Fibroblast of lung (primary cell): Measurements from ENCODE around the gene GPC6. TPM values are rescaled to one million over a fixed set of nuclear protein-coding genes. Genes with fewer than 3 reads are reported as not detected.
A peak's percentile ranks its signal among the peaks of the same experiment; 100 is the strongest.

Experiments used
- DNase-seq, 2 donors: peaks; one replicate each; pipeline versions ENCODE4 v3.0.0 to v3.0.0-alpha.2; 2010; ENCODE audit warnings: low read depth in 2 of 2
- H2AFZ ChIP-seq: 2 replicates; pipeline ENCODE4 v1.5.1; 2012; ENCODE audit warnings: low read length, control low read depth, inconsistent platforms
- H3K27ac ChIP-seq: 2 replicates; pipeline ENCODE4 v1.5.1; 2011; ENCODE audit warnings: low read length, control low read depth; ENCODE audit not compliant: insufficient read depth
- H3K27me3 ChIP-seq: 2 replicates; pipeline ENCODE4 v1.5.1; 2011; ENCODE audit warnings: mild to moderate bottlenecking, low read length; ENCODE audit not compliant: control insufficient read depth, insufficient read depth
- H3K36me3 ChIP-seq: 2 replicates; pipeline ENCODE4 v1.5.1; 2011; ENCODE audit warnings: low read length; ENCODE audit not compliant: control insufficient read depth, insufficient read depth
- H3K4me1 ChIP-seq: 2 replicates; pipeline ENCODE4 v1.5.1; 2011; ENCODE audit warnings: low read length; ENCODE audit not compliant: control insufficient read depth, insufficient read depth; ENCODE audit errors: extremely low read depth
- H3K4me2 ChIP-seq: 2 replicates; pipeline ENCODE4 v1.5.1; 2011; ENCODE audit warnings: low read length, control low read depth; ENCODE audit not compliant: insufficient read depth; ENCODE audit errors: extremely low read depth
- H3K4me3 ChIP-seq, 4 experiments: fragments of 200-600 bp in 1 of 4; sonication (generic) in 1 of 4; replicated peaks in 1 of 4; 2 replicates each; pipeline ENCODE4 v1.5.1; 2011 to 2016; ENCODE audit warnings: low read length in 4 of 4, low read depth in 3 of 4, mild to moderate bottlenecking in 3 of 4, control low read depth in 2 of 4, inconsistent platforms in 1 of 4, mixed read lengths in 1 of 4; ENCODE audit not compliant: insufficient read depth in 1 of 4; ENCODE audit errors: control extremely low read depth in 1 of 4
- H3K79me2 ChIP-seq: 2 replicates; pipeline ENCODE4 v1.5.1; 2012; ENCODE audit warnings: mild to moderate bottlenecking, low read length, inconsistent platforms; ENCODE audit not compliant: control insufficient read depth, insufficient read depth
- H3K9ac ChIP-seq: 2 replicates; pipeline ENCODE4 v1.5.1; 2011; ENCODE audit warnings: mild to moderate bottlenecking, low read length, control low read depth; ENCODE audit not compliant: insufficient read depth
- H3K9me3 ChIP-seq: 2 replicates; pipeline ENCODE4 v1.5.1; 2012; ENCODE audit warnings: low read depth, low read length; ENCODE audit not compliant: control insufficient read depth, insufficient read depth
- H4K20me1 ChIP-seq: 2 replicates; pipeline ENCODE4 v1.5.1; 2011; ENCODE audit warnings: low read length; ENCODE audit not compliant: control insufficient read depth, insufficient read depth; ENCODE audit errors: extremely low read depth
- EZH2 ChIP-seq: IDR thresholded peaks from 2 replicates; pipeline ENCODE4 v1.5.1; 2012; ENCODE audit warnings: low read length, control low read depth, mild to moderate bottlenecking; ENCODE audit errors: missing control alignments
- polyA plus RNA-seq, 2 donors: library from polyadenylated mRNA; depleted of rRNA in 1 of 2; stranded (reverse) in 1 of 2; unstranded in 1 of 2; fragments of >200 nt; gene quantifications; 2 replicates each; pipeline ENCODE4 v1.2.1, GENCODE V29; 2011 to 2012; ENCODE audit warnings: missing spikeins in 1 of 2
- total RNA-seq: library from RNA; depleted of rRNA; stranded (reverse); fragments of >200 nt; gene quantifications from 2 replicates; pipeline ENCODE4 v1.2.1, GENCODE V29; 2014
- TF ChIP-seq, protein P1 (sequence below), 2 donors: IDR thresholded peaks in 1 of 2; conservative IDR thresholded peaks in 1 of 2; 1 replicate in 1 of 2; 2 replicates in 1 of 2; pipeline ENCODE4 v1.5.1; 2011 to 2012; ENCODE audit warnings: low read length in 2 of 2, control low read depth in 1 of 2, inconsistent platforms in 1 of 2, low read depth in 1 of 2, mild to moderate bottlenecking in 1 of 2

GPC6 gene
- total and polyA plus RNA-seq, 2 donors (not counting 1 experiment from before 2014, with no cell fraction given) = 11.2 to 33.7 TPM

DNA sequence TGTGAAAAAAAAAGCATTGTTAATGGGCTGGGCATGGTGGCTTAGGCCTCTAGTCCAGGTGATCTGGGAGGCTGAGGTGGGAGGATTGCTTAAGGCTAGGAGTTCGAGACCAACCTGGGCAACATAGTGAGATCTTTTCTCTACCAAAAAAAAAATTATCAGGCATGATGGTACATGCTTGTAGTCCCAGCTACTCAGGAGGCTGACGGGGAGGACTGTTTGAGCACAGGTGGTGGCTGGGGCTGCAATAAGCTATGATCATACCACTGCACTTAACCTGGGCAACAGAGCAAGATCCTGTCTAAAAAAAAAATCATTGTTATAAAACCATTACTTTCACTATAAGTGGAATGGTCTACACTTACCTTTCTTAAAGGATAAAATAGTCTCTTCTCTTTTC lies 30.4 kb downstream of the GPC6 start:
- Histone ChIP-seq H3K4me3 (no peak overlapping the region), H3K27me3 (no peaks in the 10 kb centered on the region), H2AFZ (no peak overlapping the region), H3K36me3 (no peaks in the 10 kb centered on the region), H3K79me2 (no peaks in the 10 kb centered on the region), H3K27ac (no peak overlapping the region), H3K9me3 (no peaks in the 10 kb centered on the region), H3K4me2 (no peak overlapping the region), H4K20me1 (no peaks in the 10 kb centered on the region), H3K9ac (no peak overlapping the region), H3K4me1 (no peaks in the 10 kb centered on the region)
- DNase-seq = no peak
- no peak for TF ChIP-seq EZH2
- TF ChIP-seq, protein P1, sequence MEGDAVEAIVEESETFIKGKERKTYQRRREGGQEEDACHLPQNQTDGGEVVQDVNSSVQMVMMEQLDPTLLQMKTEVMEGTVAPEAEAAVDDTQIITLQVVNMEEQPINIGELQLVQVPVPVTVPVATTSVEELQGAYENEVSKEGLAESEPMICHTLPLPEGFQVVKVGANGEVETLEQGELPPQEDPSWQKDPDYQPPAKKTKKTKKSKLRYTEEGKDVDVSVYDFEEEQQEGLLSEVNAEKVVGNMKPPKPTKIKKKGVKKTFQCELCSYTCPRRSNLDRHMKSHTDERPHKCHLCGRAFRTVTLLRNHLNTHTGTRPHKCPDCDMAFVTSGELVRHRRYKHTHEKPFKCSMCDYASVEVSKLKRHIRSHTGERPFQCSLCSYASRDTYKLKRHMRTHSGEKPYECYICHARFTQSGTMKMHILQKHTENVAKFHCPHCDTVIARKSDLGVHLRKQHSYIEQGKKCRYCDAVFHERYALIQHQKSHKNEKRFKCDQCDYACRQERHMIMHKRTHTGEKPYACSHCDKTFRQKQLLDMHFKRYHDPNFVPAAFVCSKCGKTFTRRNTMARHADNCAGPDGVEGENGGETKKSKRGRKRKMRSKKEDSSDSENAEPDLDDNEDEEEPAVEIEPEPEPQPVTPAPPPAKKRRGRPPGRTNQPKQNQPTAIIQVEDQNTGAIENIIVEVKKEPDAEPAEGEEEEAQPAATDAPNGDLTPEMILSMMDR (conservative IDR thresholded peaks at IDR 0.05 in 1 of 2, IDR thresholded peaks at IDR 0.05 in 1 of 2; ENCODE audit: low read depth in 1 of 2, low read length in 2 of 2) = no peak

DNA sequence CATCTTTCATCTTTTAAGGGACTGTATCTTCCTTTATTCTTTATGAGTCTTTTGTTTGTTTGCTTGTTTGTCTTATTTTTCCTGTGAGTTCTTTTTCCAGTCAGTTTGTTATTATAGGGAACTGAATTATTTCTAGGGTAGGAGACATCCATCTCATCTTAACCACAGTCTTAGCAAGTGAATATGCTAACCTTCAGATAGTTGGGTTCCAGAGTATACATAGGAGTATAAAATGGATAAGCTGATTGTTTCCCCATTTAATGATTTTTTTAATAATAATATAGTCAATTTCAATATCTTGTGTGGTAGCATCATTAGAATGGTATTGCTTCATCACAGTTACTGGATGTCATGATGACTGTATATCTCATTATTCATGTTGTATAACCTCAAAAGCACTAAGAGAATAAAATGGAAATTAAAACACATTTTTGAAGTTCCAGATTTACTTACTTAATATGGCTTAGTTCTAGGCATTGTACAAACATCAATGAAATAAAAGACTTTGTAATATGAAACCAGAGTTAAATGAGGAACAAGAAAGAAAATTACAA lies 33.0 kb downstream of the GPC6 start:
- DNase-seq = peak in 1 of 2 donors; percentile 36
- no peak overlapping the region for H3K27ac ChIP-seq
- no peaks in the 10 kb centered on the region for H3K4me1 ChIP-seq
- no peaks in the 10 kb centered on the region for H4K20me1 ChIP-seq
- no peak overlapping the region for H3K9ac ChIP-seq
- no peaks in the 10 kb centered on the region for H3K36me3 ChIP-seq
- no peaks in the 10 kb centered on the region for H3K9me3 ChIP-seq
- no peaks in the 10 kb centered on the region for H3K27me3 ChIP-seq
- no peak for TF ChIP-seq EZH2
- TF ChIP-seq, protein P1 (conservative IDR thresholded peaks at IDR 0.05 in 1 of 2, IDR thresholded peaks at IDR 0.05 in 1 of 2; ENCODE audit: low read depth in 1 of 2, low read length in 2 of 2) = no peak
- H2AFZ ChIP-seq = no peak overlapping the region
- H3K4me2 ChIP-seq = no peak overlapping the region
- no peaks in the 10 kb centered on the region for H3K79me2 ChIP-seq
- H3K4me3 ChIP-seq = no peak overlapping the region

DNA sequence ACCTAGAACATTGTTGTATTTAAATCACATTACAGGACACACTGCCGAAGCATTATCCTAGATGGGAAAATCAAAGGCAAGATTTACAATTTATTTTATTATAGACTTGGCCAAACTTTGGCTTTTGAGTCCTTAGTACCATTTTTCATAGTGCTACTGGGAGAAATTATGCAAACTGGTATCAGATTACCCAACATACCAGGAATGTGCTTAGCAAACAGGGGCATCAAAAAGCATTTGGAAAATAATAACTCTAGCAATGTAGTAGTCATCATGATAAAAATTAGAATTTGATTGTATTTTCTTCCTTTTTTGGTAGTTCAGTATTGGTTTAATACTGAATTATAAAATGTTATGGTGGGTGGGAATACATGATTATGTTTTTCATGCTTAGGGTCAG lies 34.0 kb downstream of the GPC6 start:
- Histone ChIP-seq H3K4me3 (no peak overlapping the region), H2AFZ (no peak overlapping the region), H3K27ac (no peak overlapping the region), H3K36me3 (no peaks in the 10 kb centered on the region), H3K9me3 (no peaks in the 10 kb centered on the region), H4K20me1 (no peaks in the 10 kb centered on the region), H3K9ac (no peak overlapping the region), H3K79me2 (no peaks in the 10 kb centered on the region), H3K4me2 (no peak overlapping the region), H3K4me1 (no peaks in the 10 kb centered on the region), H3K27me3 (no peaks in the 10 kb centered on the region)
- TF ChIP-seq, protein P1 (conservative IDR thresholded peaks at IDR 0.05 in 1 of 2, IDR thresholded peaks at IDR 0.05 in 1 of 2; ENCODE audit: low read depth in 1 of 2, low read length in 2 of 2) = no peak
- DNase-seq = peak; percentile 51 to 56
